ENCODE results near the gene DISP1. TPM values are rescaled to one million over a fixed set of nuclear protein-coding genes. Genes with fewer than 3 reads are reported as not detected.

Gene DISP1
- total RNA-seq, 1 experiment from 2014 or later = 2.8 TPM

GRCh38 chr1:222792744-222793143, 22.1 kb upstream of the DISP1 start:
- no peaks in the 10 kb centered on the region for H3K9me3 Mint-ChIP-seq
- 0 out of 2 replicates have a peak, but pooled peaks have one; percentile 13 for TF ChIP-seq CTCF (IDR thresholded peaks at IDR 0.05)
- TF ChIP-seq ZMAT4 (CRISPR knock-in tag; IDR thresholded peaks at IDR 0.05) = no peak
- peaks cover 7% of the 10 kb centered on the region; the same call in 1 of the 2 replicates for H3K4me1 Mint-ChIP-seq
- no peak overlapping the region for H3K27ac Mint-ChIP-seq
- ATAC-seq (peak; percentile 58), DNase-seq (ENCODE audit: low spot score) (no peak)
- H3K27me3 Mint-ChIP-seq (ENCODE audit: low read depth) = peaks cover 26% of the 10 kb centered on the region
- H3K4me3 Mint-ChIP-seq = no peak overlapping the region
- ChIA-PET CTCF (interaction anchor here (1.3 to 3.9 kb wide), 3 partner anchors 297 to 341 kb away, joined by 6 to 20 read pairs (median 11); no protein-coding TSS in a partner anchor), POLR2A (no interaction called here)
- H3K36me3 Mint-ChIP-seq = no peaks in the 10 kb centered on the region

DNA sequence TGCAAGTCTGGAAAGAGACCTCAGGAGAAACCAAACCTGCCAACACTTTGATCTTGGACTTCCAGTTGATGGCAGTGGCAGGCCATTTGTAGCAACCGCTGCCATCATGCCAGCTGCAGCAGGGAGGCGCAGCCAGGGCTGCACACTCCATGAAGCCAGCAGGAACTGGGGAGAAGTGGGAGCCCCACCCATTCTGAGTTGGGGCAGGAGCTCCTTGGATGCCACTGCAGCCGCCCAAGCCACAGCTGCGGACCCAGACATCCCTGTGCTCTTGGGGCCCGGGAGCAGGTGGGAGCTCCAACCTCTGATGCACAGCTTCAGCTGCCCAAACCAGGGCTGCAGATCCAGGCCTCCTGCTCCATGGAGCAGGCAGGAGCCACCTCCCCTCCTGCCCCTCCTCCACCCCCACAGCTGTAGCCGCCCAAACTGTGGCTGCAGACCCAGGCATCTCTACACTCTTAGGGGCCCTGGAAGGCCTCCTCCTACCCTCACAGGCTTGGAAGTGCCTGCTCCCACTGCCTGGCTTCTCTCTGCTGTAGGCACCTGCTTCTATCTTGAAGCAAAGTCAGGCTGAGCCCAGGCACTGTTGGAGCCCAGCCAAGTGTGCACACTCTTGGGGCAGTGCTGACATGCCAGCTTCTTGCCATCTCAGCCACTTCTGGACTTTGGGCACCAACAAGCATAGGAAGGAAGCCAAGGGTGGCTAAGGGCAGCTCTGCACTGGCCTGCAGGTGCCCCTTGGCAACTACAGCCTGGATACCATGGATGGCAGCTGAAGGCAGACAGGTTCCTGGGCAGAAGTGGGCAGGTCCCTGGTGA, 20.0 kb upstream of the DISP1 start:
- ChIA-PET CTCF (interaction anchor here (0.9 to 3.9 kb wide), 11 partner anchors 25 to 889 kb away, joined by 3 to 28 read pairs (median 5); no protein-coding TSS in a partner anchor), POLR2A (no interaction called here)
- TF ChIP-seq TP53 (CRISPR knock-in tag; IDR thresholded peaks at IDR 0.05) (no peak), GTF2I (CRISPR knock-in tag; conservative IDR thresholded peaks at IDR 0.05) (no peak), RORB (CRISPR knock-in tag; IDR thresholded peaks at IDR 0.05) (no peak), ZBTB21 (CRISPR knock-in tag; IDR thresholded peaks at IDR 0.05; ENCODE audit: borderline replicate concordance) (no peak)
- TF ChIP-seq, protein P1, sequence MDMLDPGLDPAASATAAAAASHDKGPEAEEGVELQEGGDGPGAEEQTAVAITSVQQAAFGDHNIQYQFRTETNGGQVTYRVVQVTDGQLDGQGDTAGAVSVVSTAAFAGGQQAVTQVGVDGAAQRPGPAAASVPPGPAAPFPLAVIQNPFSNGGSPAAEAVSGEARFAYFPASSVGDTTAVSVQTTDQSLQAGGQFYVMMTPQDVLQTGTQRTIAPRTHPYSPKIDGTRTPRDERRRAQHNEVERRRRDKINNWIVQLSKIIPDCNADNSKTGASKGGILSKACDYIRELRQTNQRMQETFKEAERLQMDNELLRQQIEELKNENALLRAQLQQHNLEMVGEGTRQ (CRISPR knock-in tag; IDR thresholded peaks at IDR 0.05) = no peak
- DNase-seq (ENCODE audit: low spot score) (peak; percentile 22), ATAC-seq (peak; percentile 46)
- Mint-ChIP-seq H3K27ac (no peak overlapping the region), H3K4me3 (no peak overlapping the region), H3K9me3 (no peaks in the 10 kb centered on the region), H3K4me1 (peaks cover 7% of the 10 kb centered on the region; the same call in 1 of the 2 replicates), H3K36me3 (no peaks in the 10 kb centered on the region), H3K27me3 (ENCODE audit: low read depth) (peaks cover 34% of the 10 kb centered on the region)

- ChIA-PET CTCF (interaction anchor here (0.6 to 2.1 kb wide), 3 partner anchors 292 to 325 kb away, joined by 3 to 18 read pairs (median 9); no protein-coding TSS in a partner anchor), POLR2A (interaction anchor here (0.7 kb wide), 3 partner anchors 218 to 382 kb away, joined by 3 to 7 read pairs (median 3); no protein-coding TSS in a partner anchor)
- peaks cover 41% of the 10 kb centered on the region for H3K27me3 Mint-ChIP-seq (ENCODE audit: low read depth)
- H3K36me3 Mint-ChIP-seq = no peaks in the 10 kb centered on the region
- H3K27ac Mint-ChIP-seq = no peak overlapping the region
- peaks cover 4% of the 10 kb centered on the region; the same call in 1 of the 2 replicates for H3K4me1 Mint-ChIP-seq
- H3K9me3 Mint-ChIP-seq = no peaks in the 10 kb centered on the region
- DNase-seq (ENCODE audit: low spot score) (no peak), ATAC-seq (no peak)
- no peak overlapping the region for H3K4me3 Mint-ChIP-seq
- no peak for TF ChIP-seq MYBL2 (CRISPR knock-in tag; IDR thresholded peaks at IDR 0.05)
- TF ChIP-seq, protein P2, sequence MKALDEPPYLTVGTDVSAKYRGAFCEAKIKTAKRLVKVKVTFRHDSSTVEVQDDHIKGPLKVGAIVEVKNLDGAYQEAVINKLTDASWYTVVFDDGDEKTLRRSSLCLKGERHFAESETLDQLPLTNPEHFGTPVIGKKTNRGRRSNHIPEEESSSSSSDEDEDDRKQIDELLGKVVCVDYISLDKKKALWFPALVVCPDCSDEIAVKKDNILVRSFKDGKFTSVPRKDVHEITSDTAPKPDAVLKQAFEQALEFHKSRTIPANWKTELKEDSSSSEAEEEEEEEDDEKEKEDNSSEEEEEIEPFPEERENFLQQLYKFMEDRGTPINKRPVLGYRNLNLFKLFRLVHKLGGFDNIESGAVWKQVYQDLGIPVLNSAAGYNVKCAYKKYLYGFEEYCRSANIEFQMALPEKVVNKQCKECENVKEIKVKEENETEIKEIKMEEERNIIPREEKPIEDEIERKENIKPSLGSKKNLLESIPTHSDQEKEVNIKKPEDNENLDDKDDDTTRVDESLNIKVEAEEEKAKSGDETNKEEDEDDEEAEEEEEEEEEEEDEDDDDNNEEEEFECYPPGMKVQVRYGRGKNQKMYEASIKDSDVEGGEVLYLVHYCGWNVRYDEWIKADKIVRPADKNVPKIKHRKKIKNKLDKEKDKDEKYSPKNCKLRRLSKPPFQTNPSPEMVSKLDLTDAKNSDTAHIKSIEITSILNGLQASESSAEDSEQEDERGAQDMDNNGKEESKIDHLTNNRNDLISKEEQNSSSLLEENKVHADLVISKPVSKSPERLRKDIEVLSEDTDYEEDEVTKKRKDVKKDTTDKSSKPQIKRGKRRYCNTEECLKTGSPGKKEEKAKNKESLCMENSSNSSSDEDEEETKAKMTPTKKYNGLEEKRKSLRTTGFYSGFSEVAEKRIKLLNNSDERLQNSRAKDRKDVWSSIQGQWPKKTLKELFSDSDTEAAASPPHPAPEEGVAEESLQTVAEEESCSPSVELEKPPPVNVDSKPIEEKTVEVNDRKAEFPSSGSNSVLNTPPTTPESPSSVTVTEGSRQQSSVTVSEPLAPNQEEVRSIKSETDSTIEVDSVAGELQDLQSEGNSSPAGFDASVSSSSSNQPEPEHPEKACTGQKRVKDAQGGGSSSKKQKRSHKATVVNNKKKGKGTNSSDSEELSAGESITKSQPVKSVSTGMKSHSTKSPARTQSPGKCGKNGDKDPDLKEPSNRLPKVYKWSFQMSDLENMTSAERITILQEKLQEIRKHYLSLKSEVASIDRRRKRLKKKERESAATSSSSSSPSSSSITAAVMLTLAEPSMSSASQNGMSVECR (CRISPR knock-in tag; IDR thresholded peaks at IDR 0.05; ENCODE audit: borderline replicate concordance) = no peak
- TF ChIP-seq FOXP1 (CRISPR knock-in tag; IDR thresholded peaks at IDR 0.05; ENCODE audit: borderline replicate concordance) = no peak
- TF ChIP-seq ZNF416 (CRISPR knock-in tag; IDR thresholded peaks at IDR 0.05) = no peak
- TF ChIP-seq, protein P3, sequence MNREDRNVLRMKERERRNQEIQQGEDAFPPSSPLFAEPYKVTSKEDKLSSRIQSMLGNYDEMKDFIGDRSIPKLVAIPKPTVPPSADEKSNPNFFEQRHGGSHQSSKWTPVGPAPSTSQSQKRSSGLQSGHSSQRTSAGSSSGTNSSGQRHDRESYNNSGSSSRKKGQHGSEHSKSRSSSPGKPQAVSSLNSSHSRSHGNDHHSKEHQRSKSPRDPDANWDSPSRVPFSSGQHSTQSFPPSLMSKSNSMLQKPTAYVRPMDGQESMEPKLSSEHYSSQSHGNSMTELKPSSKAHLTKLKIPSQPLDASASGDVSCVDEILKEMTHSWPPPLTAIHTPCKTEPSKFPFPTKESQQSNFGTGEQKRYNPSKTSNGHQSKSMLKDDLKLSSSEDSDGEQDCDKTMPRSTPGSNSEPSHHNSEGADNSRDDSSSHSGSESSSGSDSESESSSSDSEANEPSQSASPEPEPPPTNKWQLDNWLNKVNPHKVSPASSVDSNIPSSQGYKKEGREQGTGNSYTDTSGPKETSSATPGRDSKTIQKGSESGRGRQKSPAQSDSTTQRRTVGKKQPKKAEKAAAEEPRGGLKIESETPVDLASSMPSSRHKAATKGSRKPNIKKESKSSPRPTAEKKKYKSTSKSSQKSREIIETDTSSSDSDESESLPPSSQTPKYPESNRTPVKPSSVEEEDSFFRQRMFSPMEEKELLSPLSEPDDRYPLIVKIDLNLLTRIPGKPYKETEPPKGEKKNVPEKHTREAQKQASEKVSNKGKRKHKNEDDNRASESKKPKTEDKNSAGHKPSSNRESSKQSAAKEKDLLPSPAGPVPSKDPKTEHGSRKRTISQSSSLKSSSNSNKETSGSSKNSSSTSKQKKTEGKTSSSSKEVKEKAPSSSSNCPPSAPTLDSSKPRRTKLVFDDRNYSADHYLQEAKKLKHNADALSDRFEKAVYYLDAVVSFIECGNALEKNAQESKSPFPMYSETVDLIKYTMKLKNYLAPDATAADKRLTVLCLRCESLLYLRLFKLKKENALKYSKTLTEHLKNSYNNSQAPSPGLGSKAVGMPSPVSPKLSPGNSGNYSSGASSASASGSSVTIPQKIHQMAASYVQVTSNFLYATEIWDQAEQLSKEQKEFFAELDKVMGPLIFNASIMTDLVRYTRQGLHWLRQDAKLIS (CRISPR knock-in tag; IDR thresholded peaks at IDR 0.05; ENCODE audit: borderline replicate concordance) = no peak
- TF ChIP-seq ZNF396 (CRISPR knock-in tag; IDR thresholded peaks at IDR 0.05; ENCODE audit: borderline replicate concordance) = no peak
- TF ChIP-seq NFATC4 (CRISPR knock-in tag; IDR thresholded peaks at IDR 0.05) = no peak
- TF ChIP-seq, protein P4, sequence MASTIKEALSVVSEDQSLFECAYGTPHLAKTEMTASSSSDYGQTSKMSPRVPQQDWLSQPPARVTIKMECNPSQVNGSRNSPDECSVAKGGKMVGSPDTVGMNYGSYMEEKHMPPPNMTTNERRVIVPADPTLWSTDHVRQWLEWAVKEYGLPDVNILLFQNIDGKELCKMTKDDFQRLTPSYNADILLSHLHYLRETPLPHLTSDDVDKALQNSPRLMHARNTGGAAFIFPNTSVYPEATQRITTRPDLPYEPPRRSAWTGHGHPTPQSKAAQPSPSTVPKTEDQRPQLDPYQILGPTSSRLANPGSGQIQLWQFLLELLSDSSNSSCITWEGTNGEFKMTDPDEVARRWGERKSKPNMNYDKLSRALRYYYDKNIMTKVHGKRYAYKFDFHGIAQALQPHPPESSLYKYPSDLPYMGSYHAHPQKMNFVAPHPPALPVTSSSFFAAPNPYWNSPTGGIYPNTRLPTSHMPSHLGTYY (CRISPR knock-in tag; IDR thresholded peaks at IDR 0.05) = no peak
These were observed 16.7 kb upstream of the DISP1 start for GRCh38 chr1:222798116-222798515.
